ENCODE results near the gene FGD5. TPM values are rescaled to one million over a fixed set of nuclear protein-coding genes. Genes with fewer than 3 reads are reported as not detected.

The FGD5 gene
- total RNA-seq, 1 donor from 2014 or later = 0.05 TPM

DNA sequence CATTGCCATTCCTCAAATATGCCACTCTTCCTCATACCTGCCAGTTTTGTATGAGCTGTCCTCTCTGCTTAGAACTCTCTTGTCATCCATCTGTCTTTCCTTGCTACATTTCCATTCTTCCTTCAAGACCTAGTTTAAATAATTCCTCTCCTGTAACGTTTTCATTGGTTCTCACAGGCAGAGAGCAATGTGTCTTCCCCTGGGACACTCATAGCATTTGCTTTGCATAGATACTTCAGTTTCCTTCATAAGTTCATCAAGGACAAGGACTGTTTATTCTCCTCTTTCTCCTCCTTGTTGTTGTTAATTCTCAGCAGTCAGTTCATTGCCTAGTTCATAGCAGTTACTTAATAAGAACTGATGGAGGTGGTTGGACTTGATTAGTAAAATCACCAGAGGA is 139.2 kb downstream of the FGD5 start:
- intact Hi-C loops (cut with micrococcal nuclease) = no loop called here

DNA sequence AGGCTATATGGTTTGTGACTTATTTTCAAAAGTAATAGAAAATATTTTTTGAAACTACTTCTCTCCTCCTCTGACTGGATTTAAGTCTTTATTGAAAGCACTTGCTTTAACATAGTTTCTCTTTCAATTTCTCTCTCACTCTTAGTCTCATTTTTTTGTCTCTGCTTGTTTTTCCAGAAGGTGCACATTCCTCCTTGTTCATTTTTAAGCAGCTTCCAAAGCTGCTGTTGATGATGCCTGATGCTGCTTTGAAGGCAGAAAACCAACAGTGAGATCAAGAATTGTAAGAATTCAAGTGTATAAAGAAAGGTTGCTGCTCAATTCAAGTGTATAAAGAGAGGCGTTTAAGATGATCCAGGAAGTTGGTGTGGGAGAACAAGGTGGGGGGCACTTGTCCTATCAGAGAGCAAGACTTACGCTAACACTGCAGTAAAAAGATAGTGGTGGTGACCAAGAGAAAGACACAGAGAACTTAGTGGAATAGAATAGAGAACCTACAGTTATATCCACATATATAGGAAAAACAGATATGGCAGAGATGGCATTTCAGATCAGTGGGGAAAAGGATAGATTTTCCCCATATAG is 140.7 kb downstream of the FGD5 start:
- intact Hi-C loops (cut with micrococcal nuclease) = no loop called here

DNA sequence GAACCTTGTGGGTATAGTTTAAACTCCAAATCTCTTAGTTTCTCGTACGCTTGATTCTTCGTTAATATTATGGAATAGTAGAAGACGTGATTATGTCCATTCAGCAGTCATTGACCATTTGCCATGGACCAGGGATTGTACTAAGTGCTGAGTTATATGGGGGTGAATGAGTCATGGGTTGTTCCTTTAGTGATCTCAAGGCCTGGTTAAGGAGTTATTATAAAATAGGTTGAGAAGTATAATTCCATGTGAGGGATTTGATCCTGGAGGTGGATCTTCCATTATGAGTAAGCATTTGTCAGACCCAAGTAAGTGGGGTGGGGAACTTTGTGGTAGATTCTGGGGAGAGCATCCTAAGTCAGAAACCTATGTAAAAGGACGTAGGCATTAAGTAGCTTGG is 144.0 kb downstream of the FGD5 start:
- intact Hi-C loops (cut with micrococcal nuclease) = no loop called here

DNA sequence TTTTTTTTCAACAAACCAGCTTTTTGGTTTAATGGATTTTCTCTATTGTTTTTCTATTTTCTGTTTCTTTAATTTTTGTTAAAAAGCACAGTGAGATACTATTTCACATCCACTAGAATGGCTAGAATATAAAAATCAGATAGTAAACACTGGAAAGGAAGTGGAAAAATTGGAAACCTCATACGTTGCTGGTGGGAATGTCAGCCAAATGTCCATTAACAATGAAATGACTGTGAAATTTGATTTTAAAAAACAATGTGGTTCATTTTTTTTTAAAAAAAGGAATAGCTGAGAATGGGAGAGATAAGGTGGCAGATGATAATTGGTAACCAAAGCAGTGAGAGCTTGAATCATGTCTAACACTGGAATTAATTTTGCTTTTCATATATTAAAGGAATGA is 148.5 kb downstream of the FGD5 start:
- intact Hi-C loops (cut with micrococcal nuclease) = no loop called here

DNA sequence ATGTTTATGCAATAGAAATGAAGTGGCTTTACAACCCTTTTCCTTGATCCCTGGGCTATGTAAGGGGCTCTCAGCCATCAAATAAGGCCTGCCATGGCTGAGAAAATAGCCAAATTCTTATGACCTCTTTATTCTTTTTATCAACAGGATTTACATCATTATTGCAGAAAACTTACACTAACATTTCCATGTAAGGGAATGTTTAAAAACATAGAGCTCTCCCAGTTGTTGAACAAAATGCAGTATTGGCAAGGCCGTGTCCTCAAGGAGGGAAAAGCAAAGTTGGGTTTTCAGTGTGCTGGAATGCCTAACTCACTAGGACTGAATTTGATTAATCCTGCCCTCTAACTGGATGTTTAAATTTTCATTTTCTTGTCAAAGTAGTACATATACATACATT is 150.9 kb downstream of the FGD5 start:
- intact Hi-C loops (cut with micrococcal nuclease) = no loop called here

DNA sequence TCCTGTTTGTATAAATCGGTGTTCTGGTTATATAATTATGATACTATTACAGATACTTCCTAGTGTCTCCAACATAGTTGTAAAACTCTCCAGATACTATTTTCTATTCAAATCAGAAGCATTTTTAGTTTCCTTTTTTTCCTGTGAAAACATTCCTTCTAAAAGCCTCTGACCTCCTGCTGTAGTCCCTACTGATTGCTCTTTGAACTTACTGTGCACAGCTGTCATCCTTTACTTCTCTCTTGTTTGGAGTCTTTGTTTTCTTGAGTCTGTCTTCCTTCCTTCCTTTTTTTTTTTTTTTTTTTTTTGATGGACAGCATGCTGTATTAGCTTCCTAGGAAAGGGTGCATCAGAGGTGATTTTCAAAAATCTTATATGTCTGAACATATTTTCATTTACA is 157.6 kb downstream of the FGD5 start:
- intact Hi-C loops (cut with micrococcal nuclease) = no loop called here

DNA sequence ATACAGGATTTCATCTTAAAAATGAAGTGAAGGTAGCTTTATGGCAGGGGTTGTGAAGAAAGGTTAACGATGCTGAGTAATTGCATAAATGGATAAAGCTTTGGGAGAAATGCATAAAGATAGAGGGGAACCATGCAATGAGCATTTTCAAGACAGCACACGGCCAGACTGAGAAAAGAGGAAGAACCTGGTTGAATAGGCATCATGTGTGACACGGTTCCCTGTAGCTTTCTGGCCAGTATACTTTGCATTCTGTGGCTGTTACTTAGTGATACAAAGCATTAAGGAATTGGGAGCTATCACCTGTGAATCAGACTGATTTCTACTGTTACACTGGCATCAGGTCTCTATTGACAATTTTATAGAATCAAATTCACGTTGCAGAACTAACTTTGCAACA is 161.9 kb downstream of the FGD5 start:
- intact Hi-C loops (cut with micrococcal nuclease) = no loop called here

Other genes starting within 250 kb of the FGD5 start
- 19.9 and 20.5 TPM in 2 replicates for gene CCDC174, start 167.2 kb upstream of the FGD5 start, total RNA-seq
- gene C3orf20, start 143.8 kb upstream of the FGD5 start, total RNA-seq = 0.20 and 0.30 TPM in 2 replicates
- gene NR2C2, start 128.6 kb downstream of the FGD5 start, total RNA-seq = 58.1 and 58.9 TPM in 2 replicates
- 63.1 and 65.8 TPM in 2 replicates for gene MRPS25, start 246.4 kb downstream of the FGD5 start, total RNA-seq